H9 (cell line): ENCODE measurements around the gene AKR7A3. TPM values are rescaled to one million over a fixed set of nuclear protein-coding genes. Genes with fewer than 3 reads are reported as not detected.
"Not testable (repeated sequence)": the region's sequence is repeated elsewhere in the genome, so short reads cannot be mapped to it uniquely, and the experiment has no call there.

ENCODE experiments used
- DNase-seq: peaks from one replicate; pipeline ENCODE4 v3.0.0-alpha.2; 2017
- H2AFZ ChIP-seq: one replicate; pipeline ENCODE4 v1.6.1; 2013; ENCODE audit warnings: mild to moderate bottlenecking, low read length, control low read depth, moderate library complexity
- H2AK5ac ChIP-seq: 2 replicates; pipeline ENCODE4 v1.6.1; 2013; ENCODE audit warnings: low read length, control low read depth, mixed read lengths; ENCODE audit not compliant: insufficient read length
- H2BK120ac ChIP-seq: one replicate; pipeline ENCODE4 v1.6.1; 2013; ENCODE audit warnings: low read depth, mild to moderate bottlenecking, low read length, control low read depth, inconsistent platforms; ENCODE audit not compliant: poor library complexity, severe bottlenecking
- H2BK12ac ChIP-seq: 2 replicates; pipeline ENCODE4 v1.6.1; 2013; ENCODE audit warnings: low read length, control low read depth, mixed read lengths, low read depth; ENCODE audit not compliant: insufficient read length
- H2BK15ac ChIP-seq: 2 replicates; pipeline ENCODE4 v1.6.1; 2013; ENCODE audit warnings: low read depth, low read length, control low read depth
- H2BK20ac ChIP-seq: one replicate; pipeline ENCODE4 v1.6.1; 2013; ENCODE audit warnings: low read depth, mild to moderate bottlenecking, low read length, control low read depth, inconsistent platforms; ENCODE audit not compliant: poor library complexity, severe bottlenecking
- H2BK5ac ChIP-seq: 2 replicates; pipeline ENCODE4 v1.6.1; 2013; ENCODE audit warnings: low read length, control low read depth, mixed read lengths; ENCODE audit not compliant: insufficient read length
- H3K14ac ChIP-seq: 2 replicates; pipeline ENCODE4 v1.6.1; 2013; ENCODE audit warnings: low read length, control low read depth; ENCODE audit not compliant: insufficient read depth
- H3K18ac ChIP-seq: 2 replicates; pipeline ENCODE4 v1.6.1; 2013; ENCODE audit warnings: low read depth, mild to moderate bottlenecking, mixed read lengths, low read length, control low read depth; ENCODE audit not compliant: insufficient read length
- H3K23ac ChIP-seq: 2 replicates; pipeline ENCODE4 v1.6.1; 2013; ENCODE audit warnings: low read length, control low read depth, mixed read lengths, low read depth; ENCODE audit not compliant: insufficient read length
- H3K23me2 ChIP-seq: 2 replicates; pipeline ENCODE4 v1.6.1; 2013; ENCODE audit warnings: low read depth, mild to moderate bottlenecking, mixed read lengths, low read length, control low read depth; ENCODE audit not compliant: insufficient read length, poor library complexity, severe bottlenecking
- H3K27ac ChIP-seq: 2 replicates; pipeline ENCODE4 v1.5.1; 2013; ENCODE audit warnings: low read length, control low read depth, mixed read lengths, low read depth; ENCODE audit not compliant: insufficient read length
- H3K27me3 ChIP-seq: 2 replicates; pipeline ENCODE4 v1.6.1; 2013; ENCODE audit warnings: low read length, control low read depth, inconsistent platforms; ENCODE audit not compliant: insufficient read depth
- H3K4ac ChIP-seq: 2 replicates; pipeline ENCODE4 v1.6.1; 2013; ENCODE audit warnings: low read depth, mild to moderate bottlenecking, control low read depth, inconsistent platforms, low read length, moderate library complexity
- H3K4me1 ChIP-seq: 2 replicates; pipeline ENCODE4 v1.6.1; 2013; ENCODE audit warnings: low read length, control low read depth, inconsistent platforms; ENCODE audit not compliant: insufficient read depth
- H3K4me2 ChIP-seq: 2 replicates; pipeline ENCODE4 v1.6.1; 2013; ENCODE audit warnings: low read length, control low read depth, mixed read lengths; ENCODE audit not compliant: insufficient read length, insufficient read depth
- H3K56ac ChIP-seq: 2 replicates; pipeline ENCODE4 v1.6.1; 2013; ENCODE audit warnings: low read depth, mild to moderate bottlenecking, mixed read lengths, low read length, control low read depth; ENCODE audit not compliant: insufficient read length
- H3K79me1 ChIP-seq: 2 replicates; pipeline ENCODE4 v1.6.1; 2013; ENCODE audit warnings: low read depth, mild to moderate bottlenecking, moderate library complexity, low read length, control low read depth, inconsistent platforms; ENCODE audit not compliant: insufficient read depth, poor library complexity, severe bottlenecking
- H3K79me2 ChIP-seq: 2 replicates; pipeline ENCODE4 v1.6.1; 2013; ENCODE audit warnings: low read length, control low read depth, inconsistent platforms; ENCODE audit not compliant: insufficient read depth
- H3K9ac ChIP-seq: 2 replicates; pipeline ENCODE4 v1.6.1; 2013; ENCODE audit warnings: low read length, control low read depth, mixed read lengths; ENCODE audit not compliant: insufficient read length; ENCODE audit errors: extremely low read depth
- H3K9me3 ChIP-seq: one replicate; pipeline ENCODE4 v1.6.1; 2013; ENCODE audit warnings: low read depth, low read length, inconsistent platforms; ENCODE audit not compliant: control insufficient read depth
- H3T11ph ChIP-seq: one replicate; pipeline ENCODE4 v1.6.1; 2013; ENCODE audit warnings: mild to moderate bottlenecking, low read length, control low read depth, inconsistent platforms
- H4K20me1 ChIP-seq: one replicate; pipeline ENCODE4 v1.6.1; 2013; ENCODE audit not compliant: control insufficient read depth, insufficient read length, insufficient read depth
- H4K5ac ChIP-seq: 2 replicates; pipeline ENCODE4 v1.6.1; 2013; ENCODE audit warnings: low read depth, mild to moderate bottlenecking, mixed read lengths, low read length, control low read depth; ENCODE audit not compliant: insufficient read length
- H4K8ac ChIP-seq: replicated peaks from 2 replicates; pipeline ENCODE4 v1.6.1; 2013; ENCODE audit warnings: low read length, control low read depth, mixed read lengths, low read depth; ENCODE audit not compliant: insufficient read length
- H4K91ac ChIP-seq: 2 replicates; pipeline ENCODE4 v1.6.1; 2013; ENCODE audit warnings: low read depth, mild to moderate bottlenecking, moderate library complexity, mixed read lengths, low read length, control low read depth; ENCODE audit not compliant: insufficient read length
- H3K27ac Mint-ChIP-seq, 3 experiments: 2 replicates in 2 of 3; 3 replicates in 1 of 3; pipeline ENCODE4 v1.8.0; 2020 to 2021; ENCODE audit warnings: mixed read lengths in 3 of 3, mild to moderate bottlenecking in 1 of 3, moderate library complexity in 1 of 3
- H3K27me3 Mint-ChIP-seq: 2 replicates; pipeline ENCODE4 v1.8.0; 2021; ENCODE audit warnings: low read depth, mild to moderate bottlenecking, moderate library complexity, mixed read lengths
- H3K36me3 Mint-ChIP-seq, 3 experiments: 2 replicates in 2 of 3; 3 replicates in 1 of 3; pipeline ENCODE4 v1.8.0; 2020 to 2021; ENCODE audit warnings: low read depth in 3 of 3, mixed read lengths in 3 of 3; ENCODE audit not compliant: insufficient read depth in 1 of 3
- H3K4me1 Mint-ChIP-seq, 2 experiments: 2 replicates each; pipeline ENCODE4 v1.8.0; 2020; ENCODE audit warnings: mixed read lengths in 2 of 2
- H3K4me3 Mint-ChIP-seq, 2 experiments: 2 replicates in 1 of 2; 3 replicates in 1 of 2; pipeline ENCODE4 v1.8.0; 2020 to 2021; ENCODE audit warnings: mild to moderate bottlenecking in 2 of 2, mixed read lengths in 2 of 2, moderate library complexity in 1 of 2
- H3K9me3 Mint-ChIP-seq, 2 experiments: 2 replicates in 1 of 2; 3 replicates in 1 of 2; pipeline ENCODE4 v1.8.0; 2020; ENCODE audit warnings: mild to moderate bottlenecking in 2 of 2, mixed read lengths in 2 of 2, moderate library complexity in 1 of 2
- WGBS: extraction: QIAGEN DNeasy Blood & Tissue Kit; methylation state at CpG from one replicate; pipeline ENCODE4 v1.1.7; 2013; ENCODE audit warnings: missing lambda C conversion rate, low lambda C conversion rate, mixed read lengths; ENCODE audit not compliant: insufficient read length; ENCODE audit errors: extremely low coverage; 5-methylcytosine and 5-hydroxymethylcytosine counted together
- total RNA-seq: library from RNA; stranded (reverse); gene quantifications from 2 replicates; pipeline ENCODE4 v1.2.1, GENCODE V29; 2021
- TF ChIP-seq, protein P1 (sequence below): fragments of 200-600 bp; sonication (generic); conservative IDR thresholded peaks from 3 replicates; pipeline ENCODE4 v1.8.0; 2021; ENCODE audit warnings: antibody characterized with exemption, mild to moderate bottlenecking

The AKR7A3 gene
- total RNA-seq, 1 experiment from 2014 or later, result 0.74 TPM

DNA sequence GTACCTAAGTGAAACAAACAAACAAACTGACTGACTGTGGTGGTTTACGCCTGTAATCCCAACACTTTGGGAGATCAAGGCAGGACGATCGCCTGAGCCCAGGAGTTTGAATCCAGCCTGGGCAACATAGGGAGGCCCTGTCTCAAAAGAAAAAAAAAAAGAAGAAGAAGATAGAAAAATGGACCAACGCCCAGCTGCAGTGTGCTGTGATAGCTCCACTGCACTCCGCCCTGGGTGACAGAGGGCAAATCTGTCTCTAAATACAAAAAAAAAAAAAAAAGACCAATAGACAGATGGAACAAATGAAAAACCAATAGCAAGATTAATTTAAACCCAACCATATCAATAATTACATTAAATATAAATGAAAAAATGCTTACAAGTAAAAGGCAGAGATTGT lies 13.9 kb downstream of the AKR7A3 start:
- H3K4ac ChIP-seq, result no peak overlapping the region
- WGBS, result no CpG with 5 or more reads among the region's 5 CpGs
- H4K20me1 ChIP-seq, result no peaks in the 10 kb centered on the region
- H3K4me1 ChIP-seq, result no peaks in the 10 kb centered on the region
- Mint-ChIP-seq H3K4me3 (no peak overlapping the region), H3K27ac (no peak overlapping the region), H3K36me3 (0 out of 7 replicates have a peak, but pooled peaks cover 0 to 1% (median 0%) of the 10 kb centered on the region in 3 experiments), H3K4me1 (no peaks in the 10 kb centered on the region), H3K27me3 (no peaks in the 10 kb centered on the region; the same call in 1 of the 2 replicates), H3K9me3 (no peaks in the 10 kb centered on the region; a peak in 2 of 5 replicates)
- H3K23ac ChIP-seq, result no peak overlapping the region
- no peak overlapping the region for H2BK5ac ChIP-seq
- no peak overlapping the region for H4K5ac ChIP-seq
- no peak overlapping the region for H3T11ph ChIP-seq
- no peaks in the 10 kb centered on the region for H3K27me3 ChIP-seq
- no peaks in the 10 kb centered on the region for H3K79me1 ChIP-seq
- no peak overlapping the region for H4K91ac ChIP-seq
- H3K4me2 ChIP-seq, result no peak overlapping the region
- H2BK12ac ChIP-seq, result no peak overlapping the region
- no peak overlapping the region for H2BK120ac ChIP-seq
- no peak overlapping the region for H4K8ac ChIP-seq
- no peak overlapping the region for H2AK5ac ChIP-seq
- no peak overlapping the region for H2AFZ ChIP-seq
- H3K79me2 ChIP-seq, result no peaks in the 10 kb centered on the region
- H3K18ac ChIP-seq, result no peak overlapping the region
- no peak overlapping the region for H3K27ac ChIP-seq
- no peak overlapping the region for H2BK15ac ChIP-seq
- no peak overlapping the region for H3K9ac ChIP-seq
- H2BK20ac ChIP-seq, result no peak overlapping the region
- no peaks in the 10 kb centered on the region for H3K9me3 ChIP-seq
- DNase-seq, result no peak
- H3K14ac ChIP-seq, result no peak overlapping the region
- TF ChIP-seq, protein P1, sequence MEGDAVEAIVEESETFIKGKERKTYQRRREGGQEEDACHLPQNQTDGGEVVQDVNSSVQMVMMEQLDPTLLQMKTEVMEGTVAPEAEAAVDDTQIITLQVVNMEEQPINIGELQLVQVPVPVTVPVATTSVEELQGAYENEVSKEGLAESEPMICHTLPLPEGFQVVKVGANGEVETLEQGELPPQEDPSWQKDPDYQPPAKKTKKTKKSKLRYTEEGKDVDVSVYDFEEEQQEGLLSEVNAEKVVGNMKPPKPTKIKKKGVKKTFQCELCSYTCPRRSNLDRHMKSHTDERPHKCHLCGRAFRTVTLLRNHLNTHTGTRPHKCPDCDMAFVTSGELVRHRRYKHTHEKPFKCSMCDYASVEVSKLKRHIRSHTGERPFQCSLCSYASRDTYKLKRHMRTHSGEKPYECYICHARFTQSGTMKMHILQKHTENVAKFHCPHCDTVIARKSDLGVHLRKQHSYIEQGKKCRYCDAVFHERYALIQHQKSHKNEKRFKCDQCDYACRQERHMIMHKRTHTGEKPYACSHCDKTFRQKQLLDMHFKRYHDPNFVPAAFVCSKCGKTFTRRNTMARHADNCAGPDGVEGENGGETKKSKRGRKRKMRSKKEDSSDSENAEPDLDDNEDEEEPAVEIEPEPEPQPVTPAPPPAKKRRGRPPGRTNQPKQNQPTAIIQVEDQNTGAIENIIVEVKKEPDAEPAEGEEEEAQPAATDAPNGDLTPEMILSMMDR, result no peak
- no peak overlapping the region for H3K56ac ChIP-seq
- no peaks in the 10 kb centered on the region for H3K23me2 ChIP-seq

DNA sequence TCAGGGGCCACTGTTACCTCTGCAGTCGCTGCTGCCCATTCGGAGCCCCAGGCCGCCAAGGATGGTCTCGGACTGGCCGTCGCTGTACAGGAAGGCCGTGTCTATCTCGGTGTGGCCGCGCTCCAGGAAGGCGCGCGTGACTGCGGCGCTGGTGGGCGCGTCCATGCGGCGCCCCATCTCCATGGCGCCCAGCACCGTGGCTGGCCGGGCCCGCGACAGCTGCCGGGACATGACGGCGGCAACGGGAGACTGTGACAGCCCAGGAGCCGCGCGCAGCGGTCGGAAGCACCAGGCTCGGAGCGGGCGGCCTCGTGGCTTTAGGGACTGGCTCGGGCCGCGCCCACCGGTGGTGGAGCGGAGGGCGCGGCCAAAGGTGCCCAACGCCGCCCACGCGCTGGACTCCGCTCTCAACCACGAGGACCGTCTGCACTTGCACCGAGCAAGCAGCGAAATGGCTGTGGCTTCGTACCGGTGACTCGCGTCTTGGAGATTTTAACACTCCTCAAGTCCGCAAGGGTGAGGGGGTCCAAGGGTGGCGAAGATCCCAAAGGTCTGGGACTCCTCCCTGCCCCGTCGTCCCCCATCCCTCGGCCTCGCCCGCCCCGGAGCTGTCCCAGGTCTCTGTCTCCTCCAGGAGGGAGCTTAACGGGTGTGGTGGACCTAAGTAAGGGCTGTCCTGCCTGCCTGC lies 14.6 kb downstream of the AKR7A3 start:
- H3K9ac ChIP-seq, H3K14ac ChIP-seq, H3K4me1 Mint-ChIP-seq, H2AFZ ChIP-seq, H3K27ac ChIP-seq, H4K5ac ChIP-seq, H4K91ac ChIP-seq, H3K36me3 Mint-ChIP-seq, H3K9me3 Mint-ChIP-seq, H2BK120ac ChIP-seq, DNase-seq, H3K27me3 ChIP-seq, H2AK5ac ChIP-seq, H3K23me2 ChIP-seq, H4K8ac ChIP-seq, H3K4me1 ChIP-seq, H3K18ac ChIP-seq, H2BK20ac ChIP-seq, H3K23ac ChIP-seq, H3K79me1 ChIP-seq, H3K56ac ChIP-seq, H2BK5ac ChIP-seq, H3K27me3 Mint-ChIP-seq, H3K4me3 Mint-ChIP-seq, H4K20me1 ChIP-seq, H3K9me3 ChIP-seq, H3K4me2 ChIP-seq, H3K27ac Mint-ChIP-seq, H2BK12ac ChIP-seq, H3T11ph ChIP-seq, H3K79me2 ChIP-seq, H2BK15ac ChIP-seq, H3K4ac ChIP-seq: not testable (repeated sequence)
- WGBS, result no CpG with 5 or more reads among the region's 66 CpGs
